SJCRH30 (cell line): ENCODE results near the gene LDAH. TPM values are rescaled to one million over a fixed set of nuclear protein-coding genes. Genes with fewer than 3 reads are reported as not detected.

ENCODE experiments used
- DNase-seq, 2 experiments: peaks; one replicate each; pipeline ENCODE4 v3.0.0-alpha.2; 2015 to 2020
- H3K27ac ChIP-seq: fragments of 250-450 bp; sonication (Bioruptor Pico); 2 replicates; pipeline ENCODE4 v1.5.1; 2020; ENCODE audit warnings: mild to moderate bottlenecking, moderate library complexity
- H3K27me3 ChIP-seq: fragments of 250-450 bp; sonication (Bioruptor Pico); 2 replicates; pipeline ENCODE4 v1.5.1; 2020; ENCODE audit warnings: mild to moderate bottlenecking, moderate library complexity
- H3K36me3 ChIP-seq: fragments of 250-450 bp; sonication (Bioruptor Pico); 2 replicates; pipeline ENCODE4 v1.5.1; 2020; ENCODE audit warnings: mild to moderate bottlenecking, moderate library complexity
- H3K4me1 ChIP-seq: fragments of 250-450 bp; sonication (Bioruptor Pico); 2 replicates; pipeline ENCODE4 v1.5.1; 2020; ENCODE audit warnings: mild to moderate bottlenecking, moderate library complexity
- H3K4me3 ChIP-seq: fragments of 250-450 bp; sonication (Bioruptor Pico); 2 replicates; pipeline ENCODE4 v1.5.1; 2020; ENCODE audit warnings: mild to moderate bottlenecking, moderate library complexity
- H3K9me3 ChIP-seq: fragments of 250-450 bp; sonication (Bioruptor Pico); replicated peaks from 2 replicates; pipeline ENCODE4 v1.5.1; 2020; ENCODE audit warnings: mild to moderate bottlenecking, moderate library complexity
- total RNA-seq: library from RNA; depleted of rRNA; stranded (reverse); fragments of >200 nt; shearing (Covaris generic); gene quantifications from 2 replicates; pipeline ENCODE4 v1.2.3, GENCODE V29; 2014

LDAH gene
- total RNA-seq, 1 experiment from 2014 or later: 27.6 TPM

- no peak for DNase-seq
- no peak overlapping the region for H3K4me3 ChIP-seq
- H3K9me3 ChIP-seq: no peaks in the 10 kb centered on the region
- H3K4me1 ChIP-seq: peaks cover 28% of the 10 kb centered on the region
- no peaks in the 10 kb centered on the region for H3K27me3 ChIP-seq
- no peaks in the 10 kb centered on the region for H3K36me3 ChIP-seq
- peak overlapping the region; percentile 28; the same call in 1 of the 2 replicates for H3K27ac ChIP-seq
These were observed 169.0 kb downstream of the LDAH start for GRCh38 chr2:20653695-20654534.

- peaks cover 38% of the 10 kb centered on the region for H3K4me1 ChIP-seq
- H3K27ac ChIP-seq: peak overlapping the region; percentile 28; the same call in 1 of the 2 replicates
- H3K27me3 ChIP-seq: no peaks in the 10 kb centered on the region
- no peaks in the 10 kb centered on the region for H3K9me3 ChIP-seq
- DNase-seq: no peak
- H3K36me3 ChIP-seq: no peaks in the 10 kb centered on the region
- no peak overlapping the region for H3K4me3 ChIP-seq
These were observed 170.0 kb downstream of the LDAH start for GRCh38 chr2:20652673-20653575.

GRCh38 chr2:20652141-20652540 lies 170.8 kb downstream of the LDAH start:
- H3K4me3 ChIP-seq: no peak overlapping the region
- no peak for DNase-seq
- peaks cover 42% of the 10 kb centered on the region for H3K4me1 ChIP-seq

GRCh38 chr2:20651731-20652099 lies 171.2 kb downstream of the LDAH start:
- H3K4me3 ChIP-seq: peak overlapping the region; percentile 83
- H3K4me1 ChIP-seq: peaks cover 46% of the 10 kb centered on the region
- H3K9me3 ChIP-seq: no peaks in the 10 kb centered on the region
- no peaks in the 10 kb centered on the region for H3K27me3 ChIP-seq
- no peak for DNase-seq
- H3K36me3 ChIP-seq: no peaks in the 10 kb centered on the region
- H3K27ac ChIP-seq: peak overlapping the region; percentile 48; the same call in 1 of the 2 replicates

More at GRCh38 chr2:20652141-20652540, 170.8 kb downstream of the LDAH start:
- Histone ChIP-seq H3K27me3 (no peaks in the 10 kb centered on the region), H3K36me3 (no peaks in the 10 kb centered on the region), H3K9me3 (no peaks in the 10 kb centered on the region), H3K27ac (no peak overlapping the region)

GRCh38 chr2:20650877-20651730 lies 171.8 kb downstream of the LDAH start, which contains the start of gene HS1BP3:
TSS of gene HS1BP3 (minus strand) at chr2:20651098. CDS start at chr2:20651063, 35 bp downstream.
- peak within 1 kb of the TSS; percentile 48; the same call in 1 of the 2 replicates for H3K27ac ChIP-seq
- no peaks in the 10 kb centered on the region for H3K36me3 ChIP-seq
- peak; percentile 77 to 90 for DNase-seq
- H3K27me3 ChIP-seq: no peaks in the 10 kb centered on the region
- H3K9me3 ChIP-seq: no peaks in the 10 kb centered on the region
- H3K4me1 ChIP-seq: peaks cover 47% of the 10 kb centered on the region
- peak within 1 kb of the TSS; percentile 83 for H3K4me3 ChIP-seq

- H3K4me1 ChIP-seq: peaks cover 47% of the 10 kb centered on the region
- H3K27ac ChIP-seq: peak overlapping the region; percentile 48; the same call in 1 of the 2 replicates
- H3K9me3 ChIP-seq: no peaks in the 10 kb centered on the region
- H3K36me3 ChIP-seq: no peaks in the 10 kb centered on the region
- H3K27me3 ChIP-seq: no peaks in the 10 kb centered on the region
- peak overlapping the region; percentile 83 for H3K4me3 ChIP-seq
- peak in 1 of 2 experiments; percentile 38 for DNase-seq
These were observed 172.5 kb downstream of the LDAH start for GRCh38 chr2:20650393-20650876.

GRCh38 chr2:20649976-20650375 lies 172.9 kb downstream of the LDAH start:
- no peaks in the 10 kb centered on the region for H3K27me3 ChIP-seq
- DNase-seq: no peak
- H3K4me3 ChIP-seq: peak overlapping the region; percentile 83
- peaks cover 47% of the 10 kb centered on the region for H3K4me1 ChIP-seq
- no peaks in the 10 kb centered on the region for H3K9me3 ChIP-seq
- no peak overlapping the region for H3K27ac ChIP-seq
- no peaks in the 10 kb centered on the region for H3K36me3 ChIP-seq

- no peak overlapping the region for H3K4me3 ChIP-seq
- no peaks in the 10 kb centered on the region for H3K27me3 ChIP-seq
- peaks cover 47% of the 10 kb centered on the region for H3K4me1 ChIP-seq
- H3K36me3 ChIP-seq: no peaks in the 10 kb centered on the region
- H3K9me3 ChIP-seq: no peaks in the 10 kb centered on the region
- no peak for DNase-seq
- H3K27ac ChIP-seq: no peak overlapping the region
These were observed 173.3 kb downstream of the LDAH start for GRCh38 chr2:20649576-20649975.

GRCh38 chr2:20648831-20649230 lies 174.1 kb downstream of the LDAH start:
- Histone ChIP-seq H3K27ac (peak overlapping the region; percentile 78; the same call in 1 of the 2 replicates), H3K27me3 (no peaks in the 10 kb centered on the region), H3K4me3 (no peak overlapping the region), H3K36me3 (no peaks in the 10 kb centered on the region), H3K4me1 (peaks cover 45% of the 10 kb centered on the region), H3K9me3 (no peaks in the 10 kb centered on the region)
- no peak for DNase-seq

GRCh38 chr2:20648206-20648605 lies 174.7 kb downstream of the LDAH start:
- peak overlapping the region; percentile 7; the same call in 1 of the 2 replicates for H3K4me3 ChIP-seq
- H3K9me3 ChIP-seq: no peaks in the 10 kb centered on the region
- peaks cover 38% of the 10 kb centered on the region for H3K4me1 ChIP-seq
- H3K27me3 ChIP-seq: no peaks in the 10 kb centered on the region
- no peaks in the 10 kb centered on the region for H3K36me3 ChIP-seq
- DNase-seq: no peak
- peak overlapping the region; percentile 78 for H3K27ac ChIP-seq

- no peaks in the 10 kb centered on the region for H3K36me3 ChIP-seq
- DNase-seq: peak; percentile 93 to 96
- H3K27ac ChIP-seq: peak overlapping the region; percentile 78
- H3K4me3 ChIP-seq: peak overlapping the region; percentile 7; the same call in 1 of the 2 replicates
- no peaks in the 10 kb centered on the region for H3K9me3 ChIP-seq
- no peaks in the 10 kb centered on the region for H3K27me3 ChIP-seq
- peaks cover 37% of the 10 kb centered on the region for H3K4me1 ChIP-seq
These were observed 175.2 kb downstream of the LDAH start for GRCh38 chr2:20647738-20648137.

- H3K4me1 ChIP-seq: peaks cover 37% of the 10 kb centered on the region
- no peak for DNase-seq
- no peaks in the 10 kb centered on the region for H3K36me3 ChIP-seq
- H3K9me3 ChIP-seq: no peaks in the 10 kb centered on the region
- no peak overlapping the region for H3K4me3 ChIP-seq
- no peaks in the 10 kb centered on the region for H3K27me3 ChIP-seq
- peak overlapping the region; percentile 78 for H3K27ac ChIP-seq
These were observed 175.7 kb downstream of the LDAH start for GRCh38 chr2:20647211-20647610.

GRCh38 chr2:20646446-20646845 lies 176.5 kb downstream of the LDAH start:
- H3K4me3 ChIP-seq: no peak overlapping the region
- H3K27me3 ChIP-seq: no peaks in the 10 kb centered on the region
- H3K4me1 ChIP-seq: peaks cover 31% of the 10 kb centered on the region
- H3K27ac ChIP-seq: no peak overlapping the region
- DNase-seq: no peak
- no peaks in the 10 kb centered on the region for H3K36me3 ChIP-seq
- no peaks in the 10 kb centered on the region for H3K9me3 ChIP-seq

- H3K4me3 ChIP-seq: no peak overlapping the region
- H3K27ac ChIP-seq: no peak overlapping the region
- H3K9me3 ChIP-seq: no peaks in the 10 kb centered on the region
- H3K36me3 ChIP-seq: no peaks in the 10 kb centered on the region
- no peaks in the 10 kb centered on the region for H3K27me3 ChIP-seq
- H3K4me1 ChIP-seq: peaks cover 31% of the 10 kb centered on the region
- DNase-seq: no peak
These were observed 177.1 kb downstream of the LDAH start for GRCh38 chr2:20645761-20646160.
